HT-29 (cell line): ENCODE measurements around the gene MDFIC. TPM values are rescaled to one million over a fixed set of nuclear protein-coding genes. Genes with fewer than 3 reads are reported as not detected.

Experiments used
- DNase-seq: peaks from one replicate; pipeline ENCODE4 v3.0.0-alpha.2; 2015; ENCODE audit warnings: low spot score
- total RNA-seq: library from RNA; depleted of rRNA; stranded (reverse); fragments of >200 nt; shearing (Covaris generic); gene quantifications from 2 replicates; pipeline ENCODE4 v1.2.3, GENCODE V29; 2014

The MDFIC gene
- total RNA-seq, 1 experiment from 2014 or later, result not detected

- DNase-seq, result no peak
Observed at GRCh38 chr7:114925434-114925833, 3.5 kb downstream of the MDFIC start.

GRCh38 chr7:114928060-114928459 is 6.2 kb downstream of the MDFIC start:
- no peak for DNase-seq

- no peak for DNase-seq
Observed at GRCh38 chr7:114929570-114929969, 7.7 kb downstream of the MDFIC start.

DNA sequence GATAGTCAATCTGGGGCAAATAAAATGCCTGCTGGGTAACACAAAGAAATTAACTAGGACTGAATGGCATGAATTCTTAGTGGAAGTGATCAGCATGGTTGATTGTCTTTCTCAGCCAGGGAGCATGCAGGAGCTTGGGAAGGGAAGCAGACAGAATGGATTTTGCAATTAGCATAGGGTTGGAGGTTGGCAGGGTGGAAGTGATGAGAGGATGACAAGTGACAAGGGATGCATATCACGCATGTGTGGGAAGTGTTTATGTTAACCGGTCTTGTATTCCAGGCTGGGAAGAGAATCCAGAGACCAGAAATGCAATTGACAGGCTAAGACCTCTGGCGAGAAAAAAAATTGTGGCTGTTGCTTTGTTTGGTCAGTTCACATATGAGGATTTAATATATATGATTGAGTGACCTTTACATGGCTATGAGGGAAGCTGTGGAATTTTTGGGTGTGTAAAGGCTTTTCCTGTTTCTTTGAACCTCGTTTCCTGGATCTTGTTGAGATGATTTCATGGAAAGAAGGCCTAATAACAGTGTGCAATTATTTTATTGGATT is 8.3 kb downstream of the MDFIC start:
- DNase-seq, result no peak

- no peak for DNase-seq
Observed at GRCh38 chr7:114930829-114931655, 9.1 kb downstream of the MDFIC start.

GRCh38 chr7:114931656-114932011 is 9.7 kb downstream of the MDFIC start:
- DNase-seq, result no peak

- DNase-seq, result no peak
Observed at GRCh38 chr7:114932991-114933390, 11.1 kb downstream of the MDFIC start.

GRCh38 chr7:114933658-114934057 is 11.8 kb downstream of the MDFIC start:
- no peak for DNase-seq

DNA sequence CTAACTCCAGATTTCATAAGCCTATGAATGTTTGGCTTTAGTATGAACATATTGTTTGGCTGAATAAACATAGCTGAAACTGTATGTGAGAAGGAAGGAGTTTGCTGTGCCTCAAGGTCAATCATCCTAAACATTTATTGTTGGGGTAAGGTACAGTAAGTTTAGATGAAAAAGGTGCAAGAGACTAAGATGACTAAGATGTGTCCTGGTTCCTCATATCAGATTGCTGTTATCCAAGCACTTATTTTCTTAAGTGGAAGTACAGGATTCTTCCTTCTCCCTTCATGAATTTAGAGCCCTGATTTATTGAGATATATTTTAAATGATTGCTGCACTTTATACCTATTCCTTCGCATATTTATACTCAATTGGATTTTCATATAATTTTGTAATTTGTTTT is 12.2 kb downstream of the MDFIC start:
- DNase-seq, result no peak

DNA sequence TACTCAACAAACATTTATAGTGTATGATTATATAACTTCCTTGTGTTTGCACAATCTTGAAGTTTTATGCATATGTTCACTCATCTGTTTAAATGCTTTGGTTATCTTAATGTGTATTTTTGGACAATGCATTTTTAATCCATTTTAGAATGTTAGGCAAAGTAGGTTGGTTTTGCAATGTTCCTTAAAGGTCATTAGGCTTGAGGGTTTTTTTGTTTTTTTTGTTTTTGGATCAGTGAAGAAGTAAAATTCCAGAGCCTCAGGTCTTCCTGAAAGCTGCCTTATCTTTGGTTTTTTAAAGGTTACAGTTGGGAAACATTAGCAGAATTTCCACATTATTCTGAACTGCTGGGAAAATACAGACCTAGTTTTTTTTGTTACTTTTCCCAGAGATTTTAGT is 12.8 kb downstream of the MDFIC start:
- DNase-seq, result no peak

DNA sequence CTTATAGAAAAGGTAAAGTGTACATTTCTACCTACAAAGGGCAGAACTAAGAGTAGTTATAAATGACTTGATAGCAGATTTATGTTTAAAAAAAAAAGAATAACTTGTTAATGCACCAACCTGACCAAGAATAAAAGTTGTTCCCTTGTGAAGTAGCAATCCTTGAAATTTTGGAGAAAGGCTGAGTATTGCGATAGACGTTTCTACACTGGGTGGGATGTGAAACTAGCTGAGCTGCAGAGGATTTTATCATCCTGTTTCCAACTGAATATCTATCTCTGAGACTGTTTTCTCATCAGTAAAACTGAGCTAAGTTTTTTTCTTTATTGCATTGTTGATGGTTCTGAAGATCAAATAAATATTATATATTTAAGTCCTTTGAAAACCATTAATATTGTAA is 14.6 kb downstream of the MDFIC start:
- no peak for DNase-seq

DNA sequence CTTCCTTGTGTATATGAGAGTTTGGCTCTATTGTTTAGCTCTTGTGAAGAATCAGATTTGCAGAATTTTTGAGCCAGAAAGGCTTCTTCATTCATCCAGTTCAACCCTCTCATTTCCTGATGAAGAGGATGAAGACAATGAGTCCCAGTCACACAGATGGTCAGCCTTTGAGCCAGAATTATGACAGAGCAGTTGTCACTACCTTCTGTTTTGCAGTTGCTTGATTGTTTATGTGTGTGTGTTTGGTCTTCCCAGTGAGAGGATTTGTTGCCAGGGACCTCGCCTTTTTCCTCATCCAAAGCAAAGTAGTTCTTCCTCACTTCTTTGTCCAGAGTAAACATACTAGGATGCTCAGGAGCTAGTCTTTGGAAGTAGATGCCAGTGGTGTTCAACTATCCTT is 15.6 kb downstream of the MDFIC start:
- DNase-seq, result no peak

DNA sequence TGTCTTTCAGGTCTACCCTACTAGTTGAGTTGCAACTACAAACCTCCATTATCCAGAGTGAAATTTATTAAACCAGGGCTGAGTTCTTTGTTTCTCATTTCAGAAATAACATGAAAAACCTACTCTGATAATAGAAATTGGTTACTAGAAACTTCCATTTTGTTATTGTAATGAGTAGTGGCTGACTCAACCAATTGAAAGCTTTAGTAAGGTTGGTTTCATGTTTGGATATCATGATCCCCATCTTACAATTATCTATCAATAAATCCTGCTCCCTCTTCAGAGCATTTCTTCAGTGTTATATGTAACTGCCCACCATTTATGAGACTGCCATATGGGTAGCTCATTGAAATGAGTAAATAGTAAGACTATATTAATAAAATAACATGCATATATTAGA is 16.9 kb downstream of the MDFIC start:
- no peak for DNase-seq

DNA sequence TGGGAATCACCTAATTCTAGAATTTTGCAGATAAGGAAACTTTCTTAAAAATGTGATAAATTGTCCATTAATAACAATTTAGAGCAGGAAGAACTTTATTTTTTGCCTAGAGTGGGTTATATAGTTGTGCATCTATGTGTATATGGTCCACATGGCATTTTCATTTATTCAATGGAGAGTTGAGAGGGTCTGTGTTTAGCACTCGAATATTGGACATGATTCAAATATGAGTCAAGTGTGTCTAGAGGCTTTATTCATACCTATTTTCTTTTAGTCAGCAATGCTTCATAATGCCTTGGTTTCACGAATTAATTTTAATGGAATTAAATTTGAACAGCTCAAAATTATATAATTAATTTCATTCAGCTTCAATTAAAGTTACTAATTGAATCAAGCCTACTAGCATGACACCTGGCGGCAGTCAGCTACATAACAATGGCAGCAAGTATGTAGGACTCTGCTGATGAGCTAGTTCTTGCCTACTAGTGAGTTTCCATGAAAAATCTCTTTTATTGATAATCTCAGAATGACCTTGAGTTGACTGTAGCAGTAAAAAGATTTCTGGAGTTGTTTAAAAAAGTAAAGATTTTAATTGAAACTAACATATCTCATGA is 17.7 kb downstream of the MDFIC start:
- peak; percentile 54 for DNase-seq

GRCh38 chr7:114940220-114940619 is 18.3 kb downstream of the MDFIC start:
- DNase-seq, result no peak

- no peak for DNase-seq
Observed at GRCh38 chr7:114941692-114942091, 19.8 kb downstream of the MDFIC start.

DNA sequence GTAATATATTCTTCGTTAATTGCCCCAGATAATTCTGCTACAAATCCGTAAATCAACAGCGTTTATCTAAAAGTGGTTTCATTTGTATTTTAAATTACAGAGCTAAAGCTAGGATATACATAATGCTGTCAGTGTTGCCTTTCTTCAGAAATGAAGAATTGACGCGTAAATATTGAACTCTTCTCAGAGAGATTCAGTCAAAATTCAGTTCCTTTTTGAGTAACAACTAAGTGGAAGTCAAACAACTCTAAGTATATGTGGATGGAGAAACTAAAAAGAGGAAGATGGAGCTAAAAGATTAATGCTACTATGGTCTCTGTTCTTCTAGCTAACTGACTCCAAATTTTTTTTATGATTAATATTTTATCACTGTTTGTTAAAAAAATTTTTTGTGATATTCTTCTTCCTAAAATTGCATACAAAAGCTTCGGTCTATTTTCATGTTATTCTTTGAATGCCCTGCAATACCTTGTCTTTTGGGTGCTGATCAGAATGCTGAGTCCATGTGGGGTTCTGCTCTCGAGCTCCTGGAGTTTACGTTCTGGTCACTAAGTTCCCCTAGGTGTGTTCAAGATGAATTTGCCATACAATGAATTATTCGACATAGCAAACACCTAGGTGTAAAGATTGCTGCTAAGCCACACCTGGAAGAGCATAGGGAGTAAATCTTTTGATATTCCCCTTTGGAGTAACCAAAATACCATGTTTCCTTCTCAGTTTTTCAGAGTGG is 20.7 kb downstream of the MDFIC start:
- DNase-seq, result no peak

GRCh38 chr7:114943530-114943929 is 21.6 kb downstream of the MDFIC start:
- DNase-seq, result no peak

- DNase-seq, result no peak
Observed at GRCh38 chr7:114943953-114944744, 22.3 kb downstream of the MDFIC start.

GRCh38 chr7:114944745-114945625 is 23.1 kb downstream of the MDFIC start:
- DNase-seq, result no peak

GRCh38 chr7:114949231-114949630 is 27.3 kb downstream of the MDFIC start:
- DNase-seq, result no peak
